ENCODE measurements around the gene FOXF1.

The FOXF1 gene

GRCh38 chr16:86521236-86522197, 11.2 kb downstream of the FOXF1 start:
- no peak for DNase-seq
- H3K4me1 Mint-ChIP-seq (ENCODE audit: low read depth in 2 of 2), result peaks cover 5 to 12% of the 10 kb centered on the region in 2 donors
- no peaks in the 10 kb centered on the region for H3K36me3 Mint-ChIP-seq (ENCODE audit: insufficient read depth)
- ATAC-seq (replicated peaks), result no peak
- H3K27ac Mint-ChIP-seq, result no peak overlapping the region
- H3K9me3 Mint-ChIP-seq, result no peaks in the 10 kb centered on the region
- H3K27me3 Mint-ChIP-seq, result peaks cover 35 to 66% of the 10 kb centered on the region in 2 donors
- no peak overlapping the region for H3K4me3 Mint-ChIP-seq

- H3K27me3 Mint-ChIP-seq, result peaks cover 24 to 55% of the 10 kb centered on the region in 2 donors
- H3K4me3 Mint-ChIP-seq, result no peak overlapping the region
- no peak for ATAC-seq (replicated peaks)
- H3K36me3 Mint-ChIP-seq (ENCODE audit: insufficient read depth), result no peaks in the 10 kb centered on the region
- H3K4me1 Mint-ChIP-seq (ENCODE audit: low read depth in 2 of 2), result peaks cover 5 to 12% of the 10 kb centered on the region in 2 donors
- no peak overlapping the region for H3K27ac Mint-ChIP-seq
- DNase-seq, result no peak
- H3K9me3 Mint-ChIP-seq, result no peaks in the 10 kb centered on the region
Observed at GRCh38 chr16:86522634-86523033, 12.3 kb downstream of the FOXF1 start.

DNA sequence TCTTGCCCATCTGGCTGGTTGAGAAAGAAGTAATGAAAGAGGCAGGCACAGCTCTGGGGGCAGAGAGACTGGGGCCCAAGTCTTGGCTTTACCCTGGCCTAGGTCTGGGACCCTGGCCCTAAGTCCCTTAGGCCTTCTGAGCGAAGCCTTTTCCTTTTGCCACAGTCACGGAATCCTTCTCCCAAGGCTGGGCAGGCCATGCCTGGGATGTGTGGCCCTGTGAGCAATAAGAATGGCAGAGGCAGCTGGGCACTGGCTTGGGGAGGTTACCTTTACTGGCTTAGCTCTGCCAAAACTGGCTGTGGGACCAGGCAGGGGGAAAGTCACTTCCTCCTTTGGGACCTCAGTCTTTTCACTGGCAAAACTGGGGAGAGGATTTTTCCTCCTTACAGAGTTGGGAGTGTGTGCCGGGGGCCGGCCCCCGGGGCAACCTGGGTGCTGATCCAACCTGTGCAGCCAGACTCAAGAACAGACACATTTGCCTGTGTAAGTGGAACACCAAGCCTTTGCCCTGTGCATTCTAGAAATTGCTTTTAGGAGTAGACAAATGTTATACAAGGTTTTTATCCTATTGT, 12.9 kb downstream of the FOXF1 start:
- Mint-ChIP-seq H3K4me3 (no peak overlapping the region), H3K4me1 (ENCODE audit: low read depth in 2 of 2) (peaks cover 5 to 12% of the 10 kb centered on the region in 2 donors), H3K27me3 (peaks cover 18 to 49% of the 10 kb centered on the region in 2 donors), H3K36me3 (ENCODE audit: insufficient read depth) (no peaks in the 10 kb centered on the region), H3K27ac (no peak overlapping the region), H3K9me3 (no peaks in the 10 kb centered on the region)
- DNase-seq, result no peak
- ATAC-seq (replicated peaks), result no peak

- Mint-ChIP-seq H3K27ac (no peak overlapping the region), H3K27me3 (peaks cover 10 to 41% of the 10 kb centered on the region in 2 donors), H3K36me3 (ENCODE audit: insufficient read depth) (no peaks in the 10 kb centered on the region), H3K4me3 (no peak overlapping the region), H3K9me3 (no peaks in the 10 kb centered on the region), H3K4me1 (ENCODE audit: low read depth in 2 of 2) (peaks cover 5 to 12% of the 10 kb centered on the region in 2 donors)
- no peak for ATAC-seq (replicated peaks)
- DNase-seq, result no peak
Observed at GRCh38 chr16:86524029-86524428, 13.7 kb downstream of the FOXF1 start.

- Mint-ChIP-seq H3K27ac (no peak overlapping the region), H3K36me3 (ENCODE audit: insufficient read depth) (peaks cover 3% of the 10 kb centered on the region), H3K4me1 (ENCODE audit: low read depth in 2 of 2) (peaks cover 0 to 3% of the 10 kb centered on the region in 2 donors), H3K4me3 (no peak overlapping the region), H3K27me3 (peaks cover 0 to 25% of the 10 kb centered on the region in 2 donors), H3K9me3 (no peaks in the 10 kb centered on the region)
- DNase-seq, result no peak
- ATAC-seq (replicated peaks), result no peak
Observed at GRCh38 chr16:86525696-86526095, 15.4 kb downstream of the FOXF1 start.

GRCh38 chr16:86527366-86527765, 17.0 kb downstream of the FOXF1 start:
- Mint-ChIP-seq H3K9me3 (no peaks in the 10 kb centered on the region), H3K4me3 (no peak overlapping the region), H3K27ac (no peak overlapping the region), H3K27me3 (peaks cover 0 to 9% of the 10 kb centered on the region in 2 donors), H3K36me3 (ENCODE audit: insufficient read depth) (peaks cover 3% of the 10 kb centered on the region), H3K4me1 (ENCODE audit: low read depth in 2 of 2) (peaks cover 0 to 3% of the 10 kb centered on the region in 2 donors)
- DNase-seq (no peak), ATAC-seq (replicated peaks) (no peak)

DNA sequence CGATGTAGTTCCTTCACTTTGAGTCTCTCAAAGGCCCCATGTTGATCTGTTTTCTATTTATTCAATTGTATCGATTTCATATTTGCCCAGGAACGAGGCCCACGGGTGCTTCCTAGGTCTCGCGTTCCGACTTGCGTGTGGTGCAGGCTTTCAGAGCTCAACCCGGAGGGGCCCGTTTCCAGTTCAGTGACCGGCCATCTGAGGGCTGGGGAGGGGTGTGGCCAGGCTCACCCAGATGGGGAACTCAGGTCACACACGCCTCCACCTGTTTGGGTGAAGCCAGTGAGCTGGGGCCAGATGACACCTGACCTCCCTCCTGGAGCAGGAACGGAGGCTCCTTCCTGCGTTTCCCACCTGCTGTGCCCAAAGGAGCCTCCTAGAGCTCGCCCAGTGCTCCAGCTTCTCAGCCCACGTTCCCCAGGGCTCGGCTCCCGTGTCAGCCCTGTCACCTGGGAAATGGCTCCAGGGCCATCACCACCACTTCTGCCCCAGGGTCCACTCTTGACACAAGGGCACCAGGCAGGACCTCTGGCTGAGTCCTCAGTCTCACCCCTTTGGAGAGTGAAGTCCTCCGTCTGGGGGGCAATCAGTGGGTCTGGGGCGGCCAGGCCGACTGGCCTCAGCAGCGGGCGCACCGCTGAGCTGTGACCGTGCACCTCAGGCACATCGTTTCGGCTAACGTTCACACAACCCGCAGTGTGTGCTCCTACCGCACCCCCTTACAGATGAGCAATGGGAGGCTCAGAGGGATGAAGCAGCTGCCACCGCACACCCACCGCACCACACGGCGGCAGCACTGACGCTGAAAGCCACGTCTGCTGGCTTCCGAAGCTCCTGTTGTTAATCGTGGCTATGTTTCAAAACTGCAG, 18.0 kb downstream of the FOXF1 start:
- H3K4me1 Mint-ChIP-seq (ENCODE audit: low read depth in 2 of 2), result peaks cover 0 to 3% of the 10 kb centered on the region in 2 donors
- ATAC-seq (replicated peaks) (no peak), DNase-seq (no peak)
- H3K9me3 Mint-ChIP-seq, result no peaks in the 10 kb centered on the region
- no peak overlapping the region for H3K4me3 Mint-ChIP-seq
- peaks cover 0 to under 1% of the 10 kb centered on the region in 2 donors for H3K27me3 Mint-ChIP-seq
- H3K27ac Mint-ChIP-seq, result no peak overlapping the region
- H3K36me3 Mint-ChIP-seq (ENCODE audit: insufficient read depth), result peaks cover 3% of the 10 kb centered on the region

- DNase-seq, result no peak
- H3K27ac Mint-ChIP-seq, result no peak overlapping the region
- no peaks in the 10 kb centered on the region for H3K9me3 Mint-ChIP-seq
- no peaks in the 10 kb centered on the region for H3K27me3 Mint-ChIP-seq
- no peak overlapping the region for H3K4me3 Mint-ChIP-seq
- no peak for ATAC-seq (replicated peaks)
- H3K4me1 Mint-ChIP-seq (ENCODE audit: low read depth in 2 of 2), result peaks cover 0 to 3% of the 10 kb centered on the region in 2 donors
- H3K36me3 Mint-ChIP-seq (ENCODE audit: insufficient read depth), result peaks cover 3% of the 10 kb centered on the region
Observed at GRCh38 chr16:86529160-86529559, 18.8 kb downstream of the FOXF1 start.

DNA sequence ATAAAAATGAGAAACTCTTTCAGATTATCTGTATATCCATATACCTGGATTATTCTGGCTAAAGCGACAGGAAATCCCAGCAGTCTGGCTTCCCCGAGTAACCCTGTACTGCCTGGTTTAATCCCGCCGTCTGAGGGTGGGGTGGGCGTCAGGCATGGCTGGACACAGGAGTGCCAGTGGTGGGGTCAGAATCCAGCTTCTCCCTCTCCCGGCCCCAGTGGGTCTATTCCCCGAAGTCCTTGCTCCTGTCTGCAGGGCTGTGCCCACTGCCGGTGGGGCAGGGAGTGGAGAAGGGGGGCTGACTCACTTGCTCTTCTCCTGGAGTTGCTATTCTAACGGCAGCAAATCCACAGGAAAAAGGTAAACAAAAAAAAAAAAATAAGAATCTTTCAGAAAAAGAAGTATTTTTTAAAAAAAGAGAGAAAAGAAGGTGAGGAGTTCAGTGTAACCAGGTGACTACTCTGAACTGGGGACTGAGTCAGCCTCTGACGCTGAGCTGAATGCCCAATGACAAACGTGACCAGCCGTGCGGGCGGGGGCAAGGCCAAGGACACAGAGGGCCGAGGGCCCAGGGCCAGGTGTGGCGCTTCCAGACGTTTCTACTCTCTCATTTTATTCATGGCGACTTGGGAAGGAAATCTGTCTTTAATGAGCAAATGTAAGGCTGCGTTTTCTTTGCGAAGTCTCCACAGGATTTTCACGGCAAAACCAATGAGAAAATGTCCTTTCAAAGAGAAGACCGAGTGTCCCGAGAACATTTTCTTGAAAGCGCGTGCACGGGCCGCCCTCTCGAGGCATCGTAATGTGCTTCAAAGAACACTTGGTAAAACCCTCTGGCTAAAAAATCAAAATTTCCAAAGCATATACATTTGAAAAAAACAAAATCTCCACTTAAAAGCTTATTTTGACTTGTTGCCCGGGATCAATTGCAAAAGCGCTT, 20.2 kb downstream of the FOXF1 start:
- no peaks in the 10 kb centered on the region for H3K27me3 Mint-ChIP-seq
- no peak overlapping the region for H3K27ac Mint-ChIP-seq
- no peak for ATAC-seq (replicated peaks)

GRCh38 chr16:86531191-86531545, 20.8 kb downstream of the FOXF1 start:
- no peak for ATAC-seq (replicated peaks)
- Mint-ChIP-seq H3K27ac (no peak overlapping the region), H3K4me3 (no peak overlapping the region), H3K9me3 (no peaks in the 10 kb centered on the region), H3K36me3 (ENCODE audit: insufficient read depth) (peaks cover 3% of the 10 kb centered on the region), H3K4me1 (ENCODE audit: low read depth in 2 of 2) (peaks cover 0 to 3% of the 10 kb centered on the region in 2 donors), H3K27me3 (no peaks in the 10 kb centered on the region)
- DNase-seq, result no peak

More for the DNA sequence above, 20.2 kb downstream of the FOXF1 start:
- peaks cover 3% of the 10 kb centered on the region for H3K36me3 Mint-ChIP-seq (ENCODE audit: insufficient read depth)
- DNase-seq, result no peak
- peaks cover 0 to 3% of the 10 kb centered on the region in 2 donors for H3K4me1 Mint-ChIP-seq (ENCODE audit: low read depth in 2 of 2)
- no peaks in the 10 kb centered on the region for H3K9me3 Mint-ChIP-seq
- H3K4me3 Mint-ChIP-seq, result no peak overlapping the region

GRCh38 chr16:86531641-86532525, 21.6 kb downstream of the FOXF1 start:
- Mint-ChIP-seq H3K27ac (no peak overlapping the region), H3K36me3 (ENCODE audit: insufficient read depth) (peaks cover 3% of the 10 kb centered on the region)
- no peak for ATAC-seq (replicated peaks)

DNA sequence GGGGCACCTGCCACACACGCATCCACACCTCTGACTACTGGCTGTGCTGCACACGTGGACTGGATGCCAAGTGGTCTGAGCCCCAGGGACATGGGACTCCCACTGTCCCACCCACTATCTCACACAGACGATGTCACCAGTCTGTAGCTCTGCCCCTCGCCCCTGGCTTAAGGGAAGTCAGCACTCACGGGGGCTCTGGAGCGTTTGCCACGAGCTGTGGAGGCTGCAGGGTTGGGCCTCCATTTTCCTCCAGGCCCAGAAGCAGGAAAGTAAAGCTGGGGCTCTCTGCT, 22.1 kb downstream of the FOXF1 start:
- ATAC-seq (replicated peaks), result no peak
- Mint-ChIP-seq H3K36me3 (ENCODE audit: insufficient read depth) (peaks cover 3% of the 10 kb centered on the region), H3K27me3 (no peaks in the 10 kb centered on the region), H3K9me3 (no peaks in the 10 kb centered on the region), H3K4me3 (no peak overlapping the region), H3K4me1 (ENCODE audit: low read depth in 2 of 2) (peaks cover 0 to 3% of the 10 kb centered on the region in 2 donors), H3K27ac (no peak overlapping the region)
- DNase-seq, result no peak

More at GRCh38 chr16:86531641-86532525, 21.6 kb downstream of the FOXF1 start:
- no peak for DNase-seq
- Mint-ChIP-seq H3K27me3 (no peaks in the 10 kb centered on the region), H3K4me1 (ENCODE audit: low read depth in 2 of 2) (peaks cover 0 to 3% of the 10 kb centered on the region in 2 donors), H3K9me3 (no peaks in the 10 kb centered on the region), H3K4me3 (no peak overlapping the region)

Measured in effector memory CD8-positive, alpha-beta T cell (primary cell).